Parathyroid adenoma (tissue), 2 donors: Measurements from ENCODE around the gene GNAI2.
A peak's percentile ranks its signal among the peaks of the same experiment; 100 is the strongest.

Experiments used
- H2AFZ ChIP-seq: fragments of 300-600 bp; sonication (generic); one replicate; pipeline ENCODE4 v1.7.0; 2017; ENCODE audit warnings: antibody characterized with exemption, mild to moderate bottlenecking
- H3K27ac ChIP-seq: fragments of 300-600 bp; sonication (generic); one replicate; pipeline ENCODE4 v1.7.0; 2017
- H3K27me3 ChIP-seq: fragments of 300-600 bp; sonication (generic); one replicate; pipeline ENCODE4 v1.7.0; 2017; ENCODE audit warnings: low read length; ENCODE audit not compliant: control insufficient read depth, insufficient read depth
- H3K36me3 ChIP-seq: fragments of 300-600 bp; sonication (generic); one replicate; pipeline ENCODE4 v1.7.0; 2017; ENCODE audit warnings: low read length; ENCODE audit not compliant: control insufficient read depth, insufficient read depth
- H3K4me1 ChIP-seq: fragments of 300-600 bp; sonication (generic); one replicate; pipeline ENCODE4 v1.7.0; 2017; ENCODE audit warnings: control low read depth
- H3K4me2 ChIP-seq: fragments of 300-600 bp; sonication (generic); one replicate; pipeline ENCODE4 v1.7.0; 2017; ENCODE audit warnings: low read length
- H3K4me3 ChIP-seq: fragments of 300-600 bp; sonication (generic); one replicate; pipeline ENCODE4 v1.7.0; 2017; ENCODE audit warnings: low read depth, low read length
- H3K79me2 ChIP-seq: fragments of 300-600 bp; sonication (generic); one replicate; pipeline ENCODE4 v1.7.0; 2017; ENCODE audit warnings: control low read depth
- H3K9ac ChIP-seq: fragments of 300-600 bp; sonication (generic); one replicate; pipeline ENCODE4 v1.7.0; 2017; ENCODE audit warnings: mild to moderate bottlenecking
- H3K9me3 ChIP-seq: fragments of 300-600 bp; sonication (generic); one replicate; pipeline ENCODE4 v1.7.0; 2017; ENCODE audit warnings: low read length; ENCODE audit not compliant: control insufficient read depth
- CTCF ChIP-seq: fragments of 300-600 bp; sonication (generic); IDR thresholded peaks from one replicate; pipeline ENCODE4 v1.7.0; 2017; ENCODE audit warnings: antibody characterized with exemption, mild to moderate bottlenecking
- donor health status: primary hyperparathyroidism.

Gene GNAI2

GRCh38 chr3:50302095-50303012, 66.3 kb downstream of the GNAI2 start:
- Histone ChIP-seq H3K27ac (peak overlapping the region; percentile 30), H3K79me2 (peaks cover 2% of the 10 kb centered on the region), H3K9me3 (no peaks in the 10 kb centered on the region), H3K9ac (no peak overlapping the region), H3K4me2 (peak overlapping the region; percentile 89), H3K27me3 (no peaks in the 10 kb centered on the region), H3K4me3 (peak overlapping the region; percentile 67), H3K36me3 (no peaks in the 10 kb centered on the region), H2AFZ (no peak overlapping the region), H3K4me1 (peaks cover 17% of the 10 kb centered on the region)
- no peak for TF ChIP-seq CTCF

GRCh38 chr3:50303013-50303815, 67.2 kb downstream of the GNAI2 start, which contains the start of gene HYAL1:
TSS of gene HYAL1 (minus strand) at chr3:50303574. CDS start at chr3:50302956, 618 bp downstream.
- Histone ChIP-seq H3K27ac (peak within 1 kb of the TSS; percentile 42), H3K36me3 (no peaks in the 10 kb centered on the region), H3K4me1 (peaks cover 15% of the 10 kb centered on the region), H3K4me3 (peak within 1 kb of the TSS; percentile 67), H2AFZ (no peak within 1 kb of the TSS), H3K9me3 (no peaks in the 10 kb centered on the region), H3K9ac (no peak within 1 kb of the TSS), H3K4me2 (peak within 1 kb of the TSS; percentile 89), H3K27me3 (no peaks in the 10 kb centered on the region), H3K79me2 (peaks cover 2% of the 10 kb centered on the region)
- TF ChIP-seq CTCF = no peak

GRCh38 chr3:50304601-50305000, 68.6 kb downstream of the GNAI2 start:
- H3K4me3 ChIP-seq = no peak overlapping the region
- no peaks in the 10 kb centered on the region for H3K9me3 ChIP-seq
- no peak overlapping the region for H2AFZ ChIP-seq
- no peak overlapping the region for H3K9ac ChIP-seq
- peaks cover 2% of the 10 kb centered on the region for H3K79me2 ChIP-seq
- no peak overlapping the region for H3K27ac ChIP-seq
- no peak for TF ChIP-seq CTCF
- peaks cover 8% of the 10 kb centered on the region for H3K4me1 ChIP-seq
- H3K4me2 ChIP-seq = no peak overlapping the region
- no peaks in the 10 kb centered on the region for H3K36me3 ChIP-seq
- H3K27me3 ChIP-seq = no peaks in the 10 kb centered on the region
